Calu3 (cell line): ENCODE results near the gene APOC3. TPM values are rescaled to one million over a fixed set of nuclear protein-coding genes. Genes with fewer than 3 reads are reported as not detected.

Source experiments
- BruUV-seq: library from RNA; stranded (reverse); fragments of 400-500 nt; replicated peaks from 2 replicates; lab custom pipeline; 2021; lab: Mats Ljungman, UMichigan
- CTCF ChIA-PET: fragments of 300-600 bp; sonication (Branson Sonifier 250); formaldehyde crosslinking; loops from one replicate; lab custom pipeline; 2022; ENCODE audit warnings: antibody characterized with exemption; lab: Charles Lee
- DNase-seq: peaks from one replicate; pipeline ENCODE4 v3.0.0; 2022
- H3K27ac Mint-ChIP-seq: one replicate; pipeline ENCODE4 v1.8.0; 2022; ENCODE audit warnings: mixed read lengths; ENCODE audit not compliant: unreplicated experiment
- H3K27me3 Mint-ChIP-seq: one replicate; pipeline ENCODE4 v1.8.0; 2022; ENCODE audit warnings: mixed read lengths; ENCODE audit not compliant: unreplicated experiment
- H3K36me3 Mint-ChIP-seq: one replicate; pipeline ENCODE4 v1.8.0; 2022; ENCODE audit warnings: mild to moderate bottlenecking, moderate library complexity, mixed read lengths; ENCODE audit not compliant: insufficient read depth, unreplicated experiment
- H3K4me1 Mint-ChIP-seq: one replicate; pipeline ENCODE4 v1.8.0; 2022; ENCODE audit warnings: mild to moderate bottlenecking, low read depth, mixed read lengths; ENCODE audit not compliant: unreplicated experiment
- H3K4me3 Mint-ChIP-seq: one replicate; pipeline ENCODE4 v1.8.0; 2022; ENCODE audit warnings: mild to moderate bottlenecking, low read depth, moderate library complexity, mixed read lengths; ENCODE audit not compliant: unreplicated experiment
- H3K9me3 Mint-ChIP-seq: one replicate; pipeline ENCODE4 v1.8.0; 2022; ENCODE audit warnings: low read depth, mixed read lengths; ENCODE audit not compliant: unreplicated experiment
- intact Hi-C: fragments of 100-400 bp; cut with micrococcal nuclease; formaldehyde crosslinking; loops from one replicate; pipeline ENCODE4 v1.10.0; 2022; ENCODE audit not compliant: unreplicated experiment
- total RNA-seq: library from RNA; stranded (reverse); gene quantifications from 2 replicates; pipeline ENCODE4 v1.2.3, GENCODE V29; 2022
- TF ChIP-seq, protein P1 (sequence below): fragments of 200-600 bp; IDR thresholded peaks from one replicate; pipeline ENCODE4 v1.8.0; 2022; ENCODE audit warnings: antibody characterized with exemption; ENCODE audit not compliant: unreplicated experiment

The APOC3 gene
- total RNA-seq, 1 experiment from 2014 or later = not detected

DNA sequence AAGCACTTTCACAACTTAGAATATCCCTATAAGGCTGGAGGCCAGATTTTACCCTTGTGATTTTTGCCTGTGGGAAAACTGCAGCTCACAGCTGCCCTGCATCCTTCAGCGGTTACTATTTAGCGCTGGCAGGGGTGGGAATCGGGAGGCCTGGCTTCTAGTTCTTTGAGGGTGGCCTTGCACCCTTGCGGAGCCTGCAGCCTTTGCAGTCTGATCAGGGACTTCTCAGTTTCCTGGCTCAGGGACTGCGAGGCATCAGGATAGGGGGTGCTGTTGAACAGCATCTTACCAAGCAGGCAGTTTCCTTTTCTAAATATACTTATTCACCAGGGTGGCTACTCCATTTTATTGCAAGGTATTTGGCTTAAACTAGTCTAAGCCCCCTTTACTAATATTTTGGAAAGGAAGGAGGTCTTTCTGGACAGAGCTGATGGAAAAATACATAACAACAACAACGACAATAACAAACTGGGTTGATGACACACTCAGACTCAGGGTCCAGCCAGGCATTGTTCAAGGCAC is 10.6 kb downstream of the APOC3 start:
- intact Hi-C loops = no loop called here
- Mint-ChIP-seq H3K27me3 (peaks cover 2% of the 10 kb centered on the region), H3K27ac (no peak overlapping the region), H3K4me3 (no peak overlapping the region), H3K4me1 (no peaks in the 10 kb centered on the region), H3K36me3 (peaks cover 5% of the 10 kb centered on the region), H3K9me3 (no peaks in the 10 kb centered on the region)
- no peak for DNase-seq
- BruUV-seq = no TSS peak
- TF ChIP-seq, protein P1, sequence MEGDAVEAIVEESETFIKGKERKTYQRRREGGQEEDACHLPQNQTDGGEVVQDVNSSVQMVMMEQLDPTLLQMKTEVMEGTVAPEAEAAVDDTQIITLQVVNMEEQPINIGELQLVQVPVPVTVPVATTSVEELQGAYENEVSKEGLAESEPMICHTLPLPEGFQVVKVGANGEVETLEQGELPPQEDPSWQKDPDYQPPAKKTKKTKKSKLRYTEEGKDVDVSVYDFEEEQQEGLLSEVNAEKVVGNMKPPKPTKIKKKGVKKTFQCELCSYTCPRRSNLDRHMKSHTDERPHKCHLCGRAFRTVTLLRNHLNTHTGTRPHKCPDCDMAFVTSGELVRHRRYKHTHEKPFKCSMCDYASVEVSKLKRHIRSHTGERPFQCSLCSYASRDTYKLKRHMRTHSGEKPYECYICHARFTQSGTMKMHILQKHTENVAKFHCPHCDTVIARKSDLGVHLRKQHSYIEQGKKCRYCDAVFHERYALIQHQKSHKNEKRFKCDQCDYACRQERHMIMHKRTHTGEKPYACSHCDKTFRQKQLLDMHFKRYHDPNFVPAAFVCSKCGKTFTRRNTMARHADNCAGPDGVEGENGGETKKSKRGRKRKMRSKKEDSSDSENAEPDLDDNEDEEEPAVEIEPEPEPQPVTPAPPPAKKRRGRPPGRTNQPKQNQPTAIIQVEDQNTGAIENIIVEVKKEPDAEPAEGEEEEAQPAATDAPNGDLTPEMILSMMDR = no peak
- CTCF ChIA-PET = no interaction called here

- H3K36me3 Mint-ChIP-seq = peaks cover 5% of the 10 kb centered on the region
- H3K27me3 Mint-ChIP-seq = no peaks in the 10 kb centered on the region
- TF ChIP-seq, protein P1 = no peak
- H3K9me3 Mint-ChIP-seq = no peaks in the 10 kb centered on the region
- no peak overlapping the region for H3K27ac Mint-ChIP-seq
- no TSS peak for BruUV-seq
- no peak overlapping the region for H3K4me3 Mint-ChIP-seq
- CTCF ChIA-PET = no interaction called here
- intact Hi-C loops = no loop called here
- no peaks in the 10 kb centered on the region for H3K4me1 Mint-ChIP-seq
- no peak for DNase-seq
Measured at GRCh38 chr11:116840746-116841296, 11.1 kb downstream of the APOC3 start.

DNA sequence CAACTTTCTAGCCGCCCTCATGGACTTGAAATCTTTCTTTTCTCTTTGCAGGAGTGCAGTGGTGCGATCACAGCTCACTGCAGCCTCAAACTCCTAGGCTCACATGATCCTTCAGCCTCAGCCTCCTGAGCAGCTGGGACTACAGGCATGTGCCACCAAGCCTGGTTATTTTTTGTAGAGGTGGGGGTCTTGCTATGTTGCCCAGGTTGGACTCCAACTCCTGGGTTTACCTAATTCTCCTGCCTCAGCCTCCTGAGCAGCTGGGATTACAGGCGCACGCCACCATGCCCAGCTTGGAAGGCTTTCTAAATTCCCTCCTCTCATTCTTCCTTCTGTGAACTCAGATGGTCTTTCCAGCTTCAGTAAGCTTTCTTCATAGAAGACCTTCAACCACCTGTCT is 12.4 kb downstream of the APOC3 start:
- BruUV-seq = no TSS peak
- peaks cover 5% of the 10 kb centered on the region for H3K36me3 Mint-ChIP-seq
- TF ChIP-seq, protein P1 = no peak
- H3K27me3 Mint-ChIP-seq = no peaks in the 10 kb centered on the region
- no peak for DNase-seq
- no peaks in the 10 kb centered on the region for H3K9me3 Mint-ChIP-seq
- no peaks in the 10 kb centered on the region for H3K4me1 Mint-ChIP-seq
- intact Hi-C loops = no loop called here
- CTCF ChIA-PET = no interaction called here
- H3K4me3 Mint-ChIP-seq = no peak overlapping the region
- H3K27ac Mint-ChIP-seq = no peak overlapping the region

DNA sequence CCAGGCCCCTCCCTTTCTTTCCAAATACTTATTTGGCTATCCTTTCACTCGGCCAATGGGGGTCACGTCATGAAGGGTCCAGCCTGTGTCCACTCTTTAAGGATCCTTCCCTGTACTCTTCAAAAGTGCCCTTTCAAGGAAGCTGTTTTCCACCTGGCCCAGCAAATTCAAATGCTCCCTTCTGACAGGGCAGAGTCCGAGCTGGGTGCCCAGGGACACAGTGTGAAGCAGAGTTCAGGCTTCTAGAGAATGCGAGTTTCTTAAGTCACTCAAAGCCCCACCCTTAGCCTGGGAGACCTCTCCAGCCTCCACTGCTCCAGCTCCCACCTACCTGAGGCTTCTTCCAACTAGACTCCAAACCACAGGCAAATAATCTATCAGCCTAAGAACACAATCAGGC is 13.2 kb downstream of the APOC3 start:
- TF ChIP-seq, protein P1 = no peak
- Mint-ChIP-seq H3K4me3 (no peak overlapping the region), H3K27me3 (no peaks in the 10 kb centered on the region), H3K9me3 (no peaks in the 10 kb centered on the region), H3K4me1 (no peaks in the 10 kb centered on the region), H3K27ac (no peak overlapping the region), H3K36me3 (peaks cover 5% of the 10 kb centered on the region)
- no TSS peak for BruUV-seq
- intact Hi-C loops = no loop called here
- CTCF ChIA-PET = no interaction called here
- peak; percentile 8 for DNase-seq
